Mucosa of rectum (tissue), 2 donors: Measurements from ENCODE around the gene SLC2A5.
"Not testable (repeated sequence)": the region's sequence is repeated elsewhere in the genome, so short reads cannot be mapped to it uniquely, and the experiment has no call there.

Experiments used
- H3K27ac ChIP-seq, 2 donors: one replicate each; pipeline ENCODE4 v1.7.0; 2013; ENCODE audit warnings: inconsistent platforms in 2 of 2, low read depth in 2 of 2, low read length in 2 of 2
- H3K27me3 ChIP-seq, 2 donors: one replicate each; pipeline ENCODE4 v1.7.0; 2013; ENCODE audit warnings: low read length in 2 of 2; ENCODE audit not compliant: control insufficient read depth in 2 of 2, insufficient read depth in 2 of 2
- H3K36me3 ChIP-seq, 2 donors: one replicate each; pipeline ENCODE4 v1.7.0; 2013; ENCODE audit warnings: low read length in 2 of 2; ENCODE audit not compliant: control insufficient read depth in 2 of 2, insufficient read depth in 2 of 2
- H3K4me1 ChIP-seq, 2 donors: one replicate each; pipeline ENCODE4 v1.7.0; 2013; ENCODE audit warnings: low read length in 2 of 2, mild to moderate bottlenecking in 1 of 2; ENCODE audit not compliant: control insufficient read depth in 2 of 2, insufficient read depth in 2 of 2
- H3K4me3 ChIP-seq, 2 donors: one replicate each; pipeline ENCODE4 v1.7.0; 2013; ENCODE audit warnings: low read length in 2 of 2
- H3K9ac ChIP-seq, 2 donors: one replicate each; pipeline ENCODE4 v1.7.0; 2013; ENCODE audit warnings: low read length in 2 of 2, low read depth in 1 of 2, mild to moderate bottlenecking in 1 of 2
- H3K9me3 ChIP-seq, 2 donors: one replicate each; pipeline ENCODE4 v1.7.0; 2013; ENCODE audit warnings: low read length in 2 of 2; ENCODE audit not compliant: control insufficient read depth in 2 of 2
- donor health status: healthy.
- donor health status: Normal muscosa, but diverticular disease.

SLC2A5 gene

GRCh38 chr1:9022026-9022738 lies 47.3 kb downstream of the SLC2A5 start:
- not testable (repeated sequence) for H3K9ac ChIP-seq, H3K27ac ChIP-seq, H3K4me3 ChIP-seq, H3K27me3 ChIP-seq, H3K36me3 ChIP-seq, H3K9me3 ChIP-seq, H3K4me1 ChIP-seq

- Histone ChIP-seq H3K9ac (no peak overlapping the region), H3K27me3 (no peaks in the 10 kb centered on the region), H3K36me3 (no peaks in the 10 kb centered on the region), H3K4me1 (no peaks in the 10 kb centered on the region), H3K27ac (no peak overlapping the region), H3K9me3 (no peaks in the 10 kb centered on the region), H3K4me3 (no peak overlapping the region)
Observed at GRCh38 chr1:9020305-9020704, 49.1 kb downstream of the SLC2A5 start.

GRCh38 chr1:9019896-9020295 lies 49.5 kb downstream of the SLC2A5 start:
- H3K9ac ChIP-seq: no peak overlapping the region
- H3K4me3 ChIP-seq: no peak overlapping the region
- no peak overlapping the region for H3K27ac ChIP-seq
- H3K4me1 ChIP-seq: no peaks in the 10 kb centered on the region
- H3K9me3 ChIP-seq: no peaks in the 10 kb centered on the region
- H3K27me3 ChIP-seq: no peaks in the 10 kb centered on the region
- no peaks in the 10 kb centered on the region for H3K36me3 ChIP-seq

GRCh38 chr1:9018333-9018732 lies 51.1 kb downstream of the SLC2A5 start:
- Histone ChIP-seq H3K36me3 (no peaks in the 10 kb centered on the region), H3K4me3 (no peak overlapping the region), H3K27ac (no peak overlapping the region), H3K4me1 (no peaks in the 10 kb centered on the region), H3K9me3 (no peaks in the 10 kb centered on the region), H3K9ac (no peak overlapping the region), H3K27me3 (no peaks in the 10 kb centered on the region)

- Histone ChIP-seq H3K36me3 (no peaks in the 10 kb centered on the region), H3K9ac (no peak overlapping the region), H3K4me3 (no peak overlapping the region), H3K9me3 (no peaks in the 10 kb centered on the region), H3K27me3 (no peaks in the 10 kb centered on the region), H3K4me1 (no peaks in the 10 kb centered on the region), H3K27ac (no peak overlapping the region)
Observed at GRCh38 chr1:9016455-9016854, 53.0 kb downstream of the SLC2A5 start.

GRCh38 chr1:9014475-9015375 lies 54.7 kb downstream of the SLC2A5 start:
- no peak overlapping the region for H3K4me3 ChIP-seq

GRCh38 chr1:9013819-9014218 lies 55.6 kb downstream of the SLC2A5 start:
- Histone ChIP-seq H3K36me3 (no peaks in the 10 kb centered on the region), H3K9ac (no peak overlapping the region)

More at GRCh38 chr1:9014475-9015375, 54.7 kb downstream of the SLC2A5 start:
- Histone ChIP-seq H3K27me3 (no peaks in the 10 kb centered on the region), H3K27ac (no peak overlapping the region), H3K36me3 (no peaks in the 10 kb centered on the region), H3K4me1 (peaks cover 4 to 5% of the 10 kb centered on the region in 2 donors), H3K9me3 (no peaks in the 10 kb centered on the region), H3K9ac (no peak overlapping the region)

GRCh38 chr1:9010781-9011323 lies 58.6 kb downstream of the SLC2A5 start:
- no peak overlapping the region for H3K9ac ChIP-seq
- H3K4me1 ChIP-seq: peaks cover 7 to 9% of the 10 kb centered on the region in 2 donors
- no peaks in the 10 kb centered on the region for H3K9me3 ChIP-seq
- H3K36me3 ChIP-seq: no peaks in the 10 kb centered on the region
- H3K27ac ChIP-seq: peak overlapping the region in 1 of 2 donors; percentile 32
- H3K27me3 ChIP-seq: no peaks in the 10 kb centered on the region
- H3K4me3 ChIP-seq: no peak overlapping the region

More at GRCh38 chr1:9013819-9014218, 55.6 kb downstream of the SLC2A5 start:
- Histone ChIP-seq H3K27ac (no peak overlapping the region), H3K4me1 (peaks cover 4 to 5% of the 10 kb centered on the region in 2 donors), H3K9me3 (no peaks in the 10 kb centered on the region), H3K27me3 (no peaks in the 10 kb centered on the region), H3K4me3 (no peak overlapping the region)

- Histone ChIP-seq H3K27ac (no peak overlapping the region), H3K4me3 (no peak overlapping the region), H3K27me3 (no peaks in the 10 kb centered on the region), H3K9ac (no peak overlapping the region), H3K4me1 (peaks cover 9% of the 10 kb centered on the region in 2 donors), H3K36me3 (no peaks in the 10 kb centered on the region), H3K9me3 (no peaks in the 10 kb centered on the region)
Observed at GRCh38 chr1:9009438-9010370, 59.7 kb downstream of the SLC2A5 start.
